PFSK-1 (cell line): ENCODE measurements around the gene LRCH1.

Source experiments
- FOXP2 ChIP-seq: optimal IDR thresholded peaks from 2 replicates; pipeline ENCODE3; 2011; ENCODE audit warnings: borderline replicate concordance, control low read depth, inconsistent platforms; ENCODE audit not compliant: insufficient read depth; ENCODE audit errors: extremely low read length, extremely low read depth
- POLR2AphosphoS5 ChIP-seq: IDR thresholded peaks from 2 replicates; pipeline ENCODE4 v1.6.1; 2012; ENCODE audit warnings: low read depth, mild to moderate bottlenecking, control low read depth, low read length, moderate library complexity
- REST ChIP-seq, 2 experiments: IDR thresholded peaks; 2 replicates each; pipeline versions ENCODE4 v1.6.1 to v1.8.0; 2011 to 2012; ENCODE audit warnings: low read depth in 2 of 2, low read length in 2 of 2, control low read depth in 1 of 2, inconsistent platforms in 1 of 2, mild to moderate bottlenecking in 1 of 2, moderate library complexity in 1 of 2; ENCODE audit not compliant: insufficient read depth in 1 of 2
- SIN3A ChIP-seq: IDR thresholded peaks from 2 replicates; pipeline ENCODE4 v1.6.1; 2012; ENCODE audit warnings: mild to moderate bottlenecking, low read length, moderate library complexity, borderline replicate concordance; ENCODE audit not compliant: insufficient read depth
- TAF1 ChIP-seq: IDR thresholded peaks from 2 replicates; pipeline ENCODE4 v1.6.1; 2012; ENCODE audit warnings: low read length, control low read depth, borderline replicate concordance; ENCODE audit not compliant: insufficient read depth

DNA sequence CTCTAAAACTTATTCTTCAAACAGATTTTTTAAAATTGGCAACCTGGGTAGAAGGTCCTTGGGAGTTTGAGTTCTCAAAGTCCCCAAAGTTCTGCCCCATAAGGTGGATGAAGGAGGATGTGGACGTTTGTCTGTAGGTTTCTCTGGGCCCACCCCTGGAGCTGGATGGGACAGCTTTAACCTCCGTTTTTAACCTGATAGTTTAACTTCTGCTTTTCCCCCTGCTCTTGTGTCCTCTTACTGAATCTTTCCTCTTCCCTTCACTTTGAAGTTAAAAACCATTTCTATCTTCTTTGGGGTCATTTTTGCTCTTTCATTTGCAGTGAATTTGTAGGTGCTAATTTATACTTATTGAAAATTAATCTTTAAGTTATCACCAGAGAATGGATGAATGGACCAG lies 164.9 kb downstream of the LRCH1 start:
- TF ChIP-seq TAF1 (no peak), REST (IDR thresholded peaks at IDR 0.05; ENCODE audit: insufficient read depth in 1 of 2, low read depth in 2 of 2, low read length in 2 of 2) (no peak), POLR2AphosphoS5 (no peak), SIN3A (no peak), FOXP2 (no peak)
